ENCODE measurements around the gene ATRNL1.

GRCh38 chr10:115871855-115872254 lies 778.7 kb downstream of the ATRNL1 start:
- TF ChIP-seq FOSL1 (IDR thresholded peaks at IDR 0.05; ENCODE audit: insufficient read depth, low read depth, low read length) (no peak), EZH2 (IDR thresholded peaks at IDR 0.05; ENCODE audit: low read depth, low read length, severe bottlenecking) (no peak), CTCF (IDR thresholded peaks at IDR 0.05; ENCODE audit: control extremely low read depth in 1 of 3, insufficient read depth in 1 of 3, low read depth in 1 of 3, low read length in 3 of 3) (no peak), POLR2AphosphoS5 (IDR thresholded peaks at IDR 0.05; ENCODE audit: low read depth, low read length) (no peak), MAFK (IDR thresholded peaks at IDR 0.05; ENCODE audit: low read depth, low read length) (no peak), ZNF274 (IDR thresholded peaks at IDR 0.05; ENCODE audit: borderline replicate concordance, extremely low read depth, low read length) (no peak), RAD21 (IDR thresholded peaks at IDR 0.05 in 1 of 2, conservative IDR thresholded peaks at IDR 0.05 in 1 of 2; ENCODE audit: low read depth in 2 of 2, low read length in 2 of 2) (no peak), NANOG (IDR thresholded peaks at IDR 0.05; ENCODE audit: insufficient read depth, low read depth, low read length, poor library complexity, severe bottlenecking) (no peak), USF2 (IDR thresholded peaks at IDR 0.05; ENCODE audit: low read length) (no peak), TAF1 (IDR thresholded peaks at IDR 0.05; ENCODE audit: low read depth, low read length) (no peak), POLR2A (IDR thresholded peaks at IDR 0.05; ENCODE audit: control extremely low read depth in 1 of 2, low read depth in 2 of 2, low read length in 2 of 2) (no peak), RXRA (IDR thresholded peaks at IDR 0.05; ENCODE audit: insufficient read depth, low read depth, low read length) (no peak)
- TF ChIP-seq, protein P1, sequence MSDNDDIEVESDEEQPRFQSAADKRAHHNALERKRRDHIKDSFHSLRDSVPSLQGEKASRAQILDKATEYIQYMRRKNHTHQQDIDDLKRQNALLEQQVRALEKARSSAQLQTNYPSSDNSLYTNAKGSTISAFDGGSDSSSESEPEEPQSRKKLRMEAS (IDR thresholded peaks at IDR 0.05) = no peak

All from H1 (cell line).